ENCODE measurements around the gene PTPRS. TPM values are rescaled to one million over a fixed set of nuclear protein-coding genes. Genes with fewer than 3 reads are reported as not detected.

The PTPRS gene
- total RNA-seq, 1 experiment from 2014 or later = 215 TPM

- ChIA-PET POLR2A (ENCODE audit: low non-redundant PET) (no interaction called here), CTCF (interaction anchor here (0.9 kb wide), 1 partner anchor 22 kb away, joined by 3 read pairs; no protein-coding TSS in a partner anchor)
- H3K4me1 ChIP-seq (ENCODE audit: insufficient read depth, low read length, poor library complexity, severe bottlenecking) = no peaks in the 10 kb centered on the region
- intact Hi-C loops (cut with micrococcal nuclease; ENCODE audit: unreplicated experiment) = loop anchor here (10.0 kb wide), 1 partner anchor 312 kb away; no protein-coding TSS in a partner anchor
- DNase-seq (ENCODE audit: low spot score) = peak; percentile 49
- H3K27me3 ChIP-seq (replicated peaks; ENCODE audit: insufficient read depth, low read depth, low read length, poor library complexity) = no peaks in the 10 kb centered on the region
- no peak overlapping the region for H3K27ac ChIP-seq (ENCODE audit: low read depth, low read length, poor library complexity, severe bottlenecking)
- no peaks in the 10 kb centered on the region for H3K36me3 ChIP-seq (ENCODE audit: insufficient read depth, low read length, poor library complexity, severe bottlenecking)
- H3K9me3 ChIP-seq (ENCODE audit: low read depth, low read length, poor library complexity, severe bottlenecking) = no peaks in the 10 kb centered on the region
- TF ChIP-seq EZH2 (IDR thresholded peaks at IDR 0.05; ENCODE audit: borderline replicate concordance, low read depth, low read length, poor library complexity, severe bottlenecking) (no peak), CTCF (conservative IDR thresholded peaks at IDR 0.05; ENCODE audit: low read depth, low read length) (no peak)
- no peak overlapping the region for H3K4me3 ChIP-seq (ENCODE audit: low read depth, low read length, poor library complexity, severe bottlenecking)
- BruUV-seq (replicated peaks) = no TSS peak
Measured at GRCh38 chr19:5356428-5356827, 15.8 kb upstream of the PTPRS start.

GRCh38 chr19:5355693-5356092 is 15.1 kb upstream of the PTPRS start:
- Histone ChIP-seq H3K4me1 (ENCODE audit: insufficient read depth, low read length, poor library complexity, severe bottlenecking) (no peaks in the 10 kb centered on the region), H3K4me3 (ENCODE audit: low read depth, low read length, poor library complexity, severe bottlenecking) (no peak overlapping the region), H3K27me3 (replicated peaks; ENCODE audit: insufficient read depth, low read depth, low read length, poor library complexity) (no peaks in the 10 kb centered on the region), H3K9me3 (ENCODE audit: low read depth, low read length, poor library complexity, severe bottlenecking) (no peaks in the 10 kb centered on the region), H3K27ac (ENCODE audit: low read depth, low read length, poor library complexity, severe bottlenecking) (no peak overlapping the region), H3K36me3 (ENCODE audit: insufficient read depth, low read length, poor library complexity, severe bottlenecking) (no peaks in the 10 kb centered on the region)
- POLR2A ChIA-PET (ENCODE audit: low non-redundant PET) = no interaction called here
- no TSS peak for BruUV-seq (replicated peaks)
- CTCF ChIA-PET = no interaction called here
- intact Hi-C loops (cut with micrococcal nuclease; ENCODE audit: unreplicated experiment) = loop anchor here (10.0 kb wide), 1 partner anchor 311 kb away; no protein-coding TSS in a partner anchor
- DNase-seq (ENCODE audit: low spot score) = no peak
- no peak for TF ChIP-seq EZH2 (IDR thresholded peaks at IDR 0.05; ENCODE audit: borderline replicate concordance, low read depth, low read length, poor library complexity, severe bottlenecking)
- TF ChIP-seq CTCF (conservative IDR thresholded peaks at IDR 0.05; ENCODE audit: low read depth, low read length) = no peak

- no TSS peak for BruUV-seq (replicated peaks)
Measured at GRCh38 chr19:5355076-5355475, 14.5 kb upstream of the PTPRS start.

More at GRCh38 chr19:5355076-5355475, 14.5 kb upstream of the PTPRS start:
- ChIA-PET POLR2A (ENCODE audit: low non-redundant PET) (no interaction called here), CTCF (interaction anchor here (0.6 kb wide), 1 partner anchor 13 kb away, joined by 3 read pairs; no protein-coding TSS in a partner anchor)
- H3K27me3 ChIP-seq (replicated peaks; ENCODE audit: insufficient read depth, low read depth, low read length, poor library complexity) = no peaks in the 10 kb centered on the region
- no peak for DNase-seq (ENCODE audit: low spot score)
- no peak overlapping the region for H3K27ac ChIP-seq (ENCODE audit: low read depth, low read length, poor library complexity, severe bottlenecking)
- TF ChIP-seq EZH2 (IDR thresholded peaks at IDR 0.05; ENCODE audit: borderline replicate concordance, low read depth, low read length, poor library complexity, severe bottlenecking) = no peak
- no peak for TF ChIP-seq CTCF (conservative IDR thresholded peaks at IDR 0.05; ENCODE audit: low read depth, low read length)
- H3K9me3 ChIP-seq (ENCODE audit: low read depth, low read length, poor library complexity, severe bottlenecking) = no peaks in the 10 kb centered on the region
- H3K4me3 ChIP-seq (ENCODE audit: low read depth, low read length, poor library complexity, severe bottlenecking) = no peak overlapping the region
- intact Hi-C loops (cut with micrococcal nuclease; ENCODE audit: unreplicated experiment) = loop anchor here (10.0 kb wide), 1 partner anchor 310 kb away; no protein-coding TSS in a partner anchor
- no peaks in the 10 kb centered on the region for H3K4me1 ChIP-seq (ENCODE audit: insufficient read depth, low read length, poor library complexity, severe bottlenecking)
- no peaks in the 10 kb centered on the region for H3K36me3 ChIP-seq (ENCODE audit: insufficient read depth, low read length, poor library complexity, severe bottlenecking)

All from A673 (cell line).